ENCODE results near the gene PHC2.

- TF ChIP-seq CTCF (IDR thresholded peaks at IDR 0.05; ENCODE audit: insufficient read depth, low read length, poor library complexity, severe bottlenecking) (no peak), EZH2phosphoT487 (conservative IDR thresholded peaks at IDR 0.05; ENCODE audit: low read length) (no peak)
Observed at GRCh38 chr1:33331444-33332356, 99.2 kb downstream of the PHC2 start.
